SHP77 treated with DMSO at 0.1 percent for 48 hours (cell line): ENCODE measurements around the gene TARBP2.
"Not testable (repeated sequence)": the region's sequence is repeated elsewhere in the genome, so short reads cannot be mapped to it uniquely, and the experiment has no call there.

Source experiments
- DNase-seq: peaks from one replicate; lab custom pipeline; 2025; lab: John Stamatoyannopoulos, UW

The TARBP2 gene

DNA sequence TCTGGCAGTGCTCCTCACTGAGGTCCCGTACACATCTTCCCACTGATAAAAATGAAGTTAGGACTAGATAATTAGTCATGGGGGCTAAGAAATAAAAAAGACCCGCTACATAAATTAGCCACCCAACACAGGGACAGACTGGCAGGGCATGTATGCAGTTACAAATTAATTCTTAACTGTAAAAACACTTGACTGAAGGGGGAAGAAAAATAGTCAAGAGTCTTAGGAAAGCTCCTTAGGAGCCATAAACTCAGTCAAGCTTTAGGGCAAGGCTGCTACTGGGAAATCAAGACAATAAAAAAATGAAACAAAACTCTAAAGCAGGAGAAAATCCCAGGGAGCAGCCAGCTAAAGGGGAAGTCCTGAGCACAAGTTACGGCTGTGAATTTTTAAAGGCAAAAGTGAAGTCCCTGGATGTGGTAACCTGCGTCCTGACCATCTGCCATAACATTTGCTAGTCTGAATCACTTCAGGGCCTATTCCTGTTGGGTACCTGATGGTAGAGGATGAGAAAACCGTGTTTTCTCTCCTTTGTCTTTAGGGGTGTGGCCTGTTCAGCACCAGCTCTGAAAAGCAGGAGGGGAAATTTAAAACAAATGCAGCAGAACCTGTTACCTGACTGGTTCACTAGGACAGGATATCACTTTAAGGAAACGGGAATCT, 13.7 kb downstream of the TARBP2 start:
- DNase-seq: no peak

- no peak for DNase-seq
Measured at GRCh38 chr12:53515291-53515680, 14.2 kb downstream of the TARBP2 start.

DNA sequence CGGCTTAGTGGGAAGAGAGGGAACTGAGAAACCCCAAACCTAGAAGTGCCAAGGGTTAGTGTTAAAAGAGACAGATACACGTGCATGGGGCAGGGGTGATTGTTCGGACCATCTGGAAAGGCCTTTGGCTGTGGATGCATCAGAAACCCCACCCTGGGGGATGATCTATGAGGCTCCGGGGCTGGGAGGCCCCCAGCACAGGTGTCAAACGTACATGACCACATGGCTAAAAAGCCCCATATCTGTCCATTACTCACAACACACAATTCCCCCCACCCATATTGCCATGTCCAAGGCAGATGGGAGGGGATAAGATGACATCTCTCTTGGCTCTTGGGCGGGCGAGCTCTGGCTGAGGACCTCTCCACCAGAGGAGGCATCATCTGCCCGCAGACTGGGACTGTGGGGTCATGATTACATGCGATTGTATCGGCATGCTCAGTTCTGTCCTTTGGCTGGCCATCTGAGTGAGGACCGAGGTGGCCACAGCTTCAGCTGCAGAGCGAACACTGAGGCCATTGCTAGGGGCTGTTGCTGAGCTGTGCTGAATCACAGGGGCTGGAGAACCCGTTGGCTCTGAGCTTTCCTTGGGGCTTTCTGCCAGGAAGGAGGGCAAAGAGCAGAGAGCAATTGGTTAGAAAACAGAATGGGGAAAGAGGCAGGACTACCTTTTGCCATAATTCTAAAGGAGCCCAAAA, 15.8 kb downstream of the TARBP2 start:
- no peak for DNase-seq

- no peak for DNase-seq
Measured at GRCh38 chr12:53518381-53518780, 17.3 kb downstream of the TARBP2 start.

DNA sequence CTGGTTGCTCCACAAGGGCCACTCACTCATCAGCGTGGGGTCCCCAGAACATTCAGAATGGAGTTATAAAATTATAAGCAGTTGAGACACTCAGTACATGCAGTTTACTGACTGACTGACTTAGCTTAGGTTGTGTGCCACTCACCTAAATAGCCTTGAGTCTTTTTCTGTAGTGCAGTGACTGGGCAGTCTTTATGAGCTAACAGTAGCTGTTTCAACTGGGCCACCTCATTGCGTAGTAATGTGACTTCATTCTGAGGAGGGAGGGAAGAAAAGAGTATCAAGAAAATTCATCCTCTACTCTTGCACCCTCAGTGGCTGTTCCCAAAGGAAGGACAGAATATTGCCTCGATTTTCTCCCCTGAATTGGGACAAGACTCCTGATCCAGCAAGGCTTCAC, 22.0 kb downstream of the TARBP2 start:
- no peak for DNase-seq

- DNase-seq: no peak
Measured at GRCh38 chr12:53524476-53524875, 23.4 kb downstream of the TARBP2 start.

DNA sequence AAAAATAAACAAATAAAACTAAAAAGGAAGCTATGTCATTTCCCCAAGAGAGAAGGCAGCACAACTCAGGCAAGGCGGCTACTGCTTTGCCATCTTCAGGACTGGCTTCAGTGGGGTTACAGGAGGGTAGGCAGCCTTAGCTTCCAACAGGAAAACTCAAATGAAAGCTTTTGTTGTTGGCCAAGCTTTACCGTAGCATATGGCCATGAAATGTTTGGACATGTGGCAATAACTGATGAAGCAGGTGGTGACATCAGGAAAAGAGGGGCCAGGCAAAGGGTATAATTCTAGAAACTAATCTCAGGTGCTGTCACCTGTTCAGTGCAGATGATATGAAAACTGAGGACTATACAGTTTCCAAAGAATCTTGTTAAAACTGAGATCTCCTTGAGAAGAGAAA, 29.0 kb downstream of the TARBP2 start:
- no peak for DNase-seq

GRCh38 chr12:53530920-53531319, 29.8 kb downstream of the TARBP2 start:
- DNase-seq: no peak

DNA sequence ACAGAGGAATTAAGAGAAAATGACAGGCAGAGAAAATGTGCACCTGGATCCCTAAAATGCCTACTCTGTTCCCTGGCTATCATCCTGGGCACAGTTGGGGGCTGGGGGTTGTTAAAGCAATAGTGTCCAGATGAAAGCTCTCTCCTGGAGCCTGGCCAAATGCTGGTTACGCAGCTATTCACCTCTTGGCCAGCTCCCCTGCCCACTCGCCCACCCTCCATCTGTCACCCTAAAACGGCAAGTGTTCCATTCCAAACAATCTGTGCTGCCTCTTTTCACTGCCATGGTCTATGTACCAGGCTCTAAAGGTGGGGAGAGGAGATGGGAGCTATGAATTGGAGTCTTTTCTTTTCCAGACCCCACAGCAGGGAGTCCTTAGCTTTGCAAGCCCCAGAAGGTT, 30.9 kb downstream of the TARBP2 start:
- no peak for DNase-seq

GRCh38 chr12:53532524-53533445, 31.7 kb downstream of the TARBP2 start:
- no peak for DNase-seq

GRCh38 chr12:53533471-53533870, 32.4 kb downstream of the TARBP2 start:
- DNase-seq: no peak

GRCh38 chr12:53536962-53537361, 35.9 kb downstream of the TARBP2 start:
- DNase-seq: no peak

DNA sequence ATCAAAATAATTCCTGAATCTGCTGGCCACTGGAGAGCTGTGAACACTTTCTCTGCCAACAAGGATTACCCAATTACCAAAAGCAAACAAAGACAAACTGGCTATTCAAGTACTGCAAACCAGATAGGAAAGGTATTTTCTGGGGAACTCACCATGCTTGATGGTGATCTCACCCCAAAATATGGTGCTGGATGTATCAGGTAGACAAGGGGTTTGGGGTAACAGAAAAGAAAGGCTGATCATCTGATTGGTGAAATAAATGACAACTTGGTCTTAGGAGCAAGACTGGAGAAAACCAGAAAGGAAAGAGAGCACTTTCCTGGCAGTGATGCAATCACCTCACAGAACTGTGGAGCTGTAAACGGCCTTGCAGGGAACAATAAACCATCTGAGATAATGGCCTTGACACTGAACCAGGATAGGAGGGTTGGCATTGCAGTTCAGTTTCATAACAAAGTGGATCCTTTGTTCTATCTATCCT, 37.2 kb downstream of the TARBP2 start:
- DNase-seq: no peak

DNA sequence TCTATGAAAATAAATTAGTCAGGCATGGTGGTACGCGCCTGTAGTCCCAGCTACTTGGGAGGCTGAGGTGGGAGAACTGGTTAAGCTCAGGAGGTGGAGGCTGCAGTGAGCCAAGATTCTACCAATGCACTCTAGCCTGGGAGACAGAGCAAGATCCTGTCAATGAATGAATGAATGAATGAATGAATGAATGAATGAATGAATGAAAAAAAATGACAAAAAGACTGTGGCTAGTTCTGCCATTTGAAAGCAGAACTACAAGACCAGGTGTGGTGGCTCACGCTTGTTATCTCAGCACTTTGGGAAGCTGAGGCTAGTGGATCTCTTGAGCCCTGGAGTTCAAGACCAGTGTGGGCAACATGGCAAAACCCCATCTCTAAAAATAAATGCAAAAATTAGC, 38.4 kb downstream of the TARBP2 start:
- DNase-seq: no peak

GRCh38 chr12:53543539-53543938, 42.5 kb downstream of the TARBP2 start:
- no peak for DNase-seq

DNA sequence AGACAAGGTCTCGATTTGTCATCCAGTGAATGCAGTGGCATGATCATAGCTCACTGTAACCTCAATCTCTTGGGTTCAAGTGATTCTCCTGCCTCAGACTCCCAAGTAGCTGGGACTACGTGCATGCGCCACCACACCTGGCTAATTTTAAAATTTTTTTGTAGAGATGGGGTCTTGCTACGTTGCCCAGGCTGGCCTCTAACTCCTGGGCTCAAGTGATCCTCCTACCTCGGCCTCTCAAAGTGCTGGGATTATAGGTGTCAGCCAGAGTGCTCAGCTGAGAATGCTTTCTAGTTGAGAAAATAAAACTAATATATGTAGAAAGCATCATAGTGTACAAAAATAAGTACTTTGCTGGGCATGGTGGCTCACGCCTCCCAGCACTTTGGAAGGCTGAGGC, 47.3 kb downstream of the TARBP2 start:
- not testable (repeated sequence) for DNase-seq

DNA sequence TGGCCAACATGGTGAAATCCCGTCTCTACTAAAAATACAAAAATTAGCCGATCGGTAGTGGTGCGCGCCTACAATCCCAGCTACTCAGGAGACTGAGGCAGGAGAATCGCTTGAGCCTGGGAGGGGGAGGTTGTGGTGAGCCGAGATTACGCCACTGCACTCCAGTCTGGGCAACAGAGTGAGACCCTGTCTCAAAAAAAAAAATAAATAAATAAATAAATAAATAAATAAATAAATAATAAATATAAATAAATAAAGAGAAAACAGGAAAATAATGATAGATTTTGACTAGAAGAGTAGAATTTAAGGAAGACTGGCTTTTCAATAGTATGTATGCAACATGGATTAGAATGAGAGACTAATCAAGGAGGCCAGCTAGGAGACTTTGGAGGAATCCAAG, 49.0 kb downstream of the TARBP2 start:
- DNase-seq: not testable (repeated sequence)

DNA sequence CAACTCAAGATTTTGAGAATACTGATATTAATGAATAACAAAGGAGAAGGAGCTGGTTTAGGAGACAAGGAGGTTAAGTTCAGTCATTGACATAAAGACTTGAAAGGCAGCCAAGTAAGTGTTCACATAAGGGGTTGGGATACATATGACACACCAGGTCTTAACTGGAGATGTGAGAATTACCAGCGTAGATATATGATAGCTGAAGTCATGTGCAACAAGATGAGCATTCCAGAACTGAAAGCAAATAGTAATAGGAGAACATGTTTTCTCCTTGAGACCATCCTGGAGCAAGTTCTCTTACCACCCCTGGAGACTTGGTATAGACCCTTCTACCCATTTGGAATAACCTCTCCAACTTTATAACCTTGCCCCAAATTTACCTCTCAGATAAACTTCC, 49.5 kb downstream of the TARBP2 start:
- no peak for DNase-seq

DNA sequence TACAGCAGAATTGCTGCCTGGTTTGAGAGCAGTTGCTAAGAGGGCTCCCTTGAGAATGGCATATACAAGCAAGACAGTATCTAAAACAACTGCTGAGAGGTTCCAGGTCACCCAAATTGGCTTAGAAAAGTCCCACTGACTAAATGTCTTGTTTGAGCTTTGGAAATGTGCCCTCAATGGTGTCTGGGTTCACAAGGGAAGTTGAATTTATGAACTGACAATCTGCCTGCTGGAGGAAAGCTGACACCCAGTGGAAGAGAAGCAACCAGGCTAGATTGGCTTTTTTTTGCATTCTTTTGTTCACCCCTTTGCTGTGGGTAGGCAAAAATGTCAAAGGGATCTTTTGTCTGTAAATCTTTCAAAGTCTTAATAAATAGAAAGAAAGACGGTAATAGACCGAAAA, 50.8 kb downstream of the TARBP2 start:
- DNase-seq: no peak

DNA sequence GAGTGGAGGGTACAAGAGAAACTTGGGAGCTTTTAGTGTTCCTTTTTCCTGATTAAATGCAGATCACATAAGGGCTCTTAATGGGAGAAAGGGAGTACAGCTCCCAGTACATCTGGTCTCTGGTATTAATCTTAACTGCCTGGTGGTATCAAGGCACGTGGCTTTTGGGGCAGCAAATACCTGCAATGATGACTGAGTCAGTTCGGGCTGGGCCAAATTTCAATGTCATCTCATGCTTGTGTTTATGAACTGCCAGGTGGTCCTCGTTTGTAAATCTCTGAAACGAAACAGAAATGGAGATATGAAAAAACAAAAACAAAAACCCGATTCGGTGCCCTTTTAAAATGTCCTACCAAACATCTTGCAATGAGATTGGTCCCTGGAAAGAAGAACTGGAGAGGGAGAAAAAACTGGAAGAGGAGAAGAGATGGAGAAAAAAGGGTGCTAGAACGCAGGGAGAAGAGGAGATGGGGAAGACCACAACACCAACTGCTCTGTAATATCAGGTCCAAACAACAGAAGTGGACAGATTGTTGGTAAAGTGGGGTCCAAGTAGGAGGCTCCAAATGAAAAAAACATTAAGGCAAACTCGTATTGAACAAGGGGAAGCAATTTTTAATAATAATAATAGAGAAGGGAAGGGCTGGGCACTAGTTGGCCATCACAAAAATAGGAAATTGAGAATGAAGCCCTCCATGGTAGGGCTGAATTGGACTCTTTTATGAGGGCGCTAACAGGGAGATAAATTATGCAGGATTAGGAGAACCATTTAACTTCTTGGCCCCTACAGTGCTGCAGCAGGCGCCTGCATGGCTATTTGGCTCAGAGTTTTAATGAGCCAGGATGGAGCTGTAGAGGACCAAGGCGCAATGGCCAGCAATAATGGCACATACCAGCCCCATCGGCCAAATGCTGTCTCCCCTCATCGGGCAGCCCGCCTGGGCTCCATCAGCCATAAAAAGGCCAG, 51.6 kb downstream of the TARBP2 start:
- no peak for DNase-seq
